Measurements from ENCODE around the gene CPO.

CPO gene

GRCh38 chr2:206996556-206997065 lies 57.3 kb downstream of the CPO start:
- DNase-seq (ENCODE audit: extremely low read depth, low read depth) = no peak
- no peak overlapping the region for H3K4me3 ChIP-seq (replicated peaks; ENCODE audit: low read depth, low read length)
- TF ChIP-seq CTCF (IDR thresholded peaks at IDR 0.05; ENCODE audit: low read depth, low read length, missing control alignments) = no peak

- no peak overlapping the region for H3K4me3 ChIP-seq (replicated peaks; ENCODE audit: low read depth, low read length)
- no peak for TF ChIP-seq CTCF (IDR thresholded peaks at IDR 0.05; ENCODE audit: low read depth, low read length, missing control alignments)
- DNase-seq (ENCODE audit: extremely low read depth, low read depth) = no peak
Measured at GRCh38 chr2:207008105-207008990, 69.0 kb downstream of the CPO start.

GRCh38 chr2:207012461-207012860 lies 73.1 kb downstream of the CPO start:
- DNase-seq (ENCODE audit: extremely low read depth, low read depth) = no peak
- TF ChIP-seq CTCF (IDR thresholded peaks at IDR 0.05; ENCODE audit: low read depth, low read length, missing control alignments) = no peak
- no peak overlapping the region for H3K4me3 ChIP-seq (replicated peaks; ENCODE audit: low read depth, low read length)

GRCh38 chr2:207014424-207014823 lies 75.1 kb downstream of the CPO start:
- TF ChIP-seq CTCF (IDR thresholded peaks at IDR 0.05; ENCODE audit: low read depth, low read length, missing control alignments) = no peak
- no peak overlapping the region for H3K4me3 ChIP-seq (replicated peaks; ENCODE audit: low read depth, low read length)

GRCh38 chr2:207015901-207016300 lies 76.6 kb downstream of the CPO start:
- H3K4me3 ChIP-seq (replicated peaks; ENCODE audit: low read depth, low read length) = no peak overlapping the region
- no peak for TF ChIP-seq CTCF (IDR thresholded peaks at IDR 0.05; ENCODE audit: low read depth, low read length, missing control alignments)
- DNase-seq (ENCODE audit: extremely low read depth, low read depth) = no peak

More at GRCh38 chr2:207014424-207014823, 75.1 kb downstream of the CPO start:
- no peak for DNase-seq (ENCODE audit: extremely low read depth, low read depth)

Measured in HFF-Myc (cell line).